HG02840 (cell line): ENCODE data around the gene WAC.
"Not testable (repeated sequence)": the region's sequence is repeated elsewhere in the genome, so short reads cannot be mapped to it uniquely, and the experiment has no call there.

Source experiments
- ATAC-seq: cut with Tn5 transposase; IDR thresholded peaks from one replicate; pipeline ENCODE4 v1.9.1; 2021; ENCODE audit warnings: mild to moderate bottlenecking, moderate library complexity, moderate number of reproducible peaks; ENCODE audit not compliant: unreplicated experiment, low FRiP score

WAC gene

GRCh38 chr10:28604567-28605536, 71.9 kb downstream of the WAC start:
- ATAC-seq: no peak

- no peak for ATAC-seq
Observed at GRCh38 chr10:28606568-28606967, 73.7 kb downstream of the WAC start.

GRCh38 chr10:28609636-28610035, 76.7 kb downstream of the WAC start:
- not testable (repeated sequence) for ATAC-seq

GRCh38 chr10:28612877-28613276, 80.0 kb downstream of the WAC start:
- ATAC-seq: no peak

DNA sequence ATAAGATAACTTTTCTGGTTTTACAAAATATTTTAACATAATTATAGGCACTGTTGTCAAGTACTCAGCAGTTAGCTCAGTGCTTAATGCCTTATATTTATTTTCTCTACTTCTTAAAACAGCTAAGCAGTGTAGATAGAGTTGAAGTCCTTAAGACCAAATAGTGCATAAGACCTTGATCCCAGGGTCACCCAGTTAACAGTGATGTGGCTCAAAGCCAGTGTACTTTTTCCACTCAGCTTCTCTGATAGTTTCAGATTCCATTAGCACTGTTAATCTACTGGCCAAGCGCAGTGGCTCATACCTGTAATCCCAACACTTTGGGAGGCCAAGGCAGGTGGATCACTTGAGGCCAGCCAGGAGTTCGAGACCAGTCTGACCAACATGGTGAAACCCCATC, 83.6 kb downstream of the WAC start:
- ATAC-seq: no peak

DNA sequence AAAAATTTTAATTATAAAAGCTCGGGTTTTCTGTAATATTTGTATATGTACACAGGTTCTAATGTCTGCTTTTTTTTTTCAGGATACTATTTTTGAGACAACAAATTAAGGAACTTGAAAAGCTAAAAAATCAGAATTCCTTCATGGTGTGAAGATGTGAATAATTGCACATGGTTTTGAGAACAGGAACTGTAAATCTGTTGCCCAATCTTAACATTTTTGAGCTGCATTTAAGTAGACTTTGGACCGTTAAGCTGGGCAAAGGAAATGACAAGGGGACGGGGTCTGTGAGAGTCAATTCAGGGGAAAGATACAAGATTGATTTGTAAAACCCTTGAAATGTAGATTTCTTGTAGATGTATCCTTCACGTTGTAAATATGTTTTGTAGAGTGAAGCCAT, 86.5 kb downstream of the WAC start:
- ATAC-seq: no peak

DNA sequence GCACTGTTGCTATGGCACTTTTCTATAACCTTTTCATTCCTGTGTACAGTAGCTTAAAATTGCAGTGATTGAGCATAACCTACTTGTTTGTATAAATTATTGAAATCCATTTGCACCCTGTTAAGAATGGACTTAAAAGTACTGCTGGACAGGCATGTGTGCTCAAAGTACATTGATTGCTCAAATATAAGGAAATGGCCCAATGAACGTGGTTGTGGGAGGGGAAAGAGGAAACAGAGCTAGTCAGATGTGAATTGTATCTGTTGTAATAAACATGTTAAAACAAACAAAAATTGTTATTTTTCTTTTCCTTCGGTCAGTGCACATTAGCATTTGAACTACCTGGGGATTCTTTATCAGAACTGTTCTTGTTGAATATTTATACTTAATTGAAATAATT, 87.3 kb downstream of the WAC start:
- no peak for ATAC-seq

- no peak for ATAC-seq
Observed at GRCh38 chr10:28623483-28623882, 90.6 kb downstream of the WAC start.

GRCh38 chr10:28624351-28624750, 91.4 kb downstream of the WAC start:
- no peak for ATAC-seq

DNA sequence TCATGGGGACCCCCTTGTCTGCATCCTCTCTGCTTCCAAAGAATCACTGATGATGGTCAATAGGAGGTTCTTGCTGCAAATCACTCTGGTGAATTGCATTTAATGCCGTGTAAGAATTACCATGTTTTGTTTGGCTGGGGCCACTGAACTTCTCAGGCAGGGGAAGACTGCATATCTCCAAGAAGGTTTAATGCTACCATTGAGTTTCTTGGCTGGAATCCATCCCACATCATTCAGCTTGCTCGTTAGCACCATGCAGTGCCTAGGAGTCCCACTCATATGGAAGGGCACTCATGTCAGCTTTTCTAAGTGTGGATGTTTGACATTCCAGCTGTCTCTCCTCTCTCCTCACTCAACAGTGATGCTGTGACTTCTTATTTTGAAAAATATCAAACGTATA, 94.2 kb downstream of the WAC start:
- no peak for ATAC-seq

GRCh38 chr10:28628184-28628893, 95.4 kb downstream of the WAC start:
- no peak for ATAC-seq

DNA sequence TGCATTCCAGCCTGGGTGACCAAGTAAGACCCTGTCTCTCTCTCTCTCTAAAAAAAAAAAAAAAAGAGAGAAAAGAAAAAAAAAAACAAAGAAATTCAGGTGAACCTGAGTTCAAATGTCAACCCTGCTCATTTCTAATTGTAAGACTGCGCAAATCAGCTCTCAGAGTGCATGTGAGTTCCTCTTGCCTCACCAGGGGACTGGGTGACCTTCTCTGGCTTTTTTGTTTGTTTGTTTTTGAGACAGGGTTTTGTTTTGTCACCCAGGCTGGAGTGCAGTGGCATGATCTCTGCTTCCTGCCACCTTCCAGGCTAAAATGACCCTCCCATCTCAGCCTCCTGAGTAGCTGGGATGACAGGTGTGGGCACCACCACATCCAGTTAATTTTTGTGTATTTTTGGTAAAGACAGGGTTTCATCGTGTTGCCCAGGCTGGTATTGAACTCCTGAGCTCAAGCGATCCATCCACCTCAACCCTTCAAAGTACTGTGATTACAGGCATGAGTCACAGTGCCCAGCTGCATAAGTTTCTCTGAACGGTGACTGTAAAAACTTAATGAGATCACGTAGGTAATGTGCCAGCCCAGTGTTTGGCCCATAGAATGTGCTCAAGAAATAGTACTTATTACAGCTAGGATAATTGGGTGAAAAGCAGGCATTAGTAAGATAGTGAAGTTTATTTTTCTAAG, 99.1 kb downstream of the WAC start:
- no peak for ATAC-seq

DNA sequence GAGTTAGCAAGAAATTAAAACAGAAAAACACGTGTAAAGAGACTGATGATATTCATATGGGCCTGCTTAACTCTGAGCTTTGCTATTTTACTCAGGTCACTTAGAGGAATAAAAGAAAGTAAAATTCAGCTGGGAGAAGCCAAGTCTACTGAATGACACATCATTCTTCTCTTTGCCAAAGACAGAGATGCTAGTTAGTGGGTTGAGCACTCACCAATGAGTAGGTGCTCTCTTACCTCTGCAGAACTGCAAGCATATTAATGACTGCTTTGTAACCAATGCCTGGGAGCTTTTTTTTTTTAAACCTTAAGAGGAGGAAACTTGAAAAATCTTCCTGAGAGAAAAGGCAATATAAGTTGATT, 99.6 kb downstream of the WAC start:
- ATAC-seq: no peak

DNA sequence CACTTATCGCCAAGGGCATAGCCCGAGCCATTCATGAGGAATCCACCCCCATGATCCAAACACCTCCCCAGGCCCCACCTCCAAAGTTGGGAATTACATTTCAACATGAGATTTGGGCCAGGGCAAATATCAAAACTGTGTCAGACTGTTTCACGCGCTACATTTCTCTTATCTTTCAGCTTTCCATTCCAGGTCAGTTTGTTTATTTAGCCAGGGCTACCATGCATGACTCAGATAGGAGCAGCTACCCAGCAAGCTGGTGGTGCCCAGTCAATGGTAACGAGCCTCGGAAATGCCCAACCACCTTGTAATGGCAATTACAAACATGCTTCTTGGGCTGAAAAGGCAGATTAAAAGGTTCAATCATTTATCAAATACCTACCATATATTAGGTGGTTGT, 100.8 kb downstream of the WAC start:
- ATAC-seq: no peak

DNA sequence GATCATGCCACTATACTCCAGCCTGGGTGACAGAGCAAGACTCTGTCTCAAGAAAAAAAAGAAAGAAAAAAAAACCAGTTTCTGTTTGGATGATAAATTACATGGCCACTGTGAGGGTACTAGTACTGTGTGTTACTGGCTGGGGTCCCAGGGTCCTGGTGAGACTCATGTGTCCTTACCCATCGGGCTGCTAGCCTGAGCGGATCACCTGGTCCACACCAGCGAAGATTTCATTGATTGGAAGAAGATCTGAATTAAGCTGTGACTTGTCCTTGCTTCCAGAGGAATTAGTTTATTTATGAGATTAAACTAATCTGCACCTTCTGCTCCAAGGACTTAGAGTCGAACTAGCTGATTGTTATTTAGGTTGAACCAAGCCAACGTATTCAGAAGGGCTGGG, 104.4 kb downstream of the WAC start:
- ATAC-seq: no peak

DNA sequence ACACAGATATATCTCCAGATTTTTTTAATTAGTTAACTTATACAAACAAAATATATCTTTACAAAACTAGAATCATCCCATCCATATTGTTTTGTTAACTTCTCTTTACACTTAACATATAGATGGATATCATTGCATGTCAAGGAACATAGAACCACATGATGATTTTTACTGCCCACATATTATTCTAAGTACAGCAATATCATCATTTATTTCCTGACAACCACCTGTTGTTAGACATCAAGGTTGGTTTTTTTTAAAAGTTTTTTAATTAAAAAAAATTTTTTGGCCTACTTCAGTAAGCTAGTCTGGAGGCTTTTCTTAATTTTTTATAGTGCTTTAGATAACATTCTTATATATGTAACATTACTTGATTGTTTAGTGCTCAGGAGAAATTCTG, 105.5 kb downstream of the WAC start:
- ATAC-seq: no peak

GRCh38 chr10:28640551-28640950, 107.6 kb downstream of the WAC start:
- no peak for ATAC-seq

- no peak for ATAC-seq
Observed at GRCh38 chr10:28644647-28645046, 111.7 kb downstream of the WAC start.

- no peak for ATAC-seq
Observed at GRCh38 chr10:28652106-28652505, 119.2 kb downstream of the WAC start.

- no peak for ATAC-seq
Observed at GRCh38 chr10:28652703-28653102, 119.8 kb downstream of the WAC start.

DNA sequence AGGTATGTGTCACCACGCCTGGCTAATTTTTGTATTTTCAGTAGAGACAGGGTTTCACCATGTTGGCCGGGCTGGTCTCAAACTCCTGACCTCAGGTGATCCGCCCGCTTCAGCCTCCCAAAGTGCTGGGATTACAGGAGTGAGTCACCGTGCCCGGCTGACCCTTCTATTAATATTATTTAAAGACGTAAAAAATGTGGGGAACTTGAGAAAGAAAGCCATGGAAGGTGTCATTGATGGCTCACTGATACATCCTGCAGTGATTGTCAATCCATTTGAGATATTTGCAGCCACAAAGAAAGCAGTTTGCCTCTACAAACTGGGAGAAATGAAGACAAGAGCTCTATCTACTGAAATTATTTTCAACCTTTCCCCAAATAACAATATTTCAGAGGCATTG, 125.9 kb downstream of the WAC start:
- ATAC-seq: not testable (repeated sequence)
